Panc1 (cell line): ENCODE measurements around the gene CDCA7L.

Experiments
- POLR2AphosphoS5 ChIP-seq: IDR thresholded peaks from 2 replicates; pipeline ENCODE4 v1.6.1; 2012; ENCODE audit warnings: mild to moderate bottlenecking, low read depth, low read length, moderate library complexity
- REST ChIP-seq, 2 experiments: IDR thresholded peaks; 2 replicates each; pipeline ENCODE4 v1.6.1; 2011 to 2012; ENCODE audit warnings: low read depth in 2 of 2, control low read depth in 1 of 2, low read length in 1 of 2, mild to moderate bottlenecking in 1 of 2, moderate library complexity in 1 of 2; ENCODE audit not compliant: insufficient read depth in 1 of 2
- SIN3A ChIP-seq: IDR thresholded peaks from 2 replicates; pipeline ENCODE4 v1.6.1; 2012; ENCODE audit warnings: low read depth, mild to moderate bottlenecking, low read length, moderate library complexity, borderline replicate concordance; ENCODE audit not compliant: insufficient read depth
- TCF7L2 ChIP-seq: IDR thresholded peaks from 2 replicates; pipeline ENCODE4 v1.6.1; 2011; ENCODE audit warnings: mild to moderate bottlenecking, low read depth, low read length, inconsistent platforms
- TF ChIP-seq, protein P1 (sequence below): fragments of 450-650 bp; IDR thresholded peaks from 2 replicates; pipeline ENCODE4 v1.5.1; 2017; ENCODE audit warnings: mild to moderate bottlenecking

- no peak for TF ChIP-seq POLR2AphosphoS5
- TF ChIP-seq, protein P1, sequence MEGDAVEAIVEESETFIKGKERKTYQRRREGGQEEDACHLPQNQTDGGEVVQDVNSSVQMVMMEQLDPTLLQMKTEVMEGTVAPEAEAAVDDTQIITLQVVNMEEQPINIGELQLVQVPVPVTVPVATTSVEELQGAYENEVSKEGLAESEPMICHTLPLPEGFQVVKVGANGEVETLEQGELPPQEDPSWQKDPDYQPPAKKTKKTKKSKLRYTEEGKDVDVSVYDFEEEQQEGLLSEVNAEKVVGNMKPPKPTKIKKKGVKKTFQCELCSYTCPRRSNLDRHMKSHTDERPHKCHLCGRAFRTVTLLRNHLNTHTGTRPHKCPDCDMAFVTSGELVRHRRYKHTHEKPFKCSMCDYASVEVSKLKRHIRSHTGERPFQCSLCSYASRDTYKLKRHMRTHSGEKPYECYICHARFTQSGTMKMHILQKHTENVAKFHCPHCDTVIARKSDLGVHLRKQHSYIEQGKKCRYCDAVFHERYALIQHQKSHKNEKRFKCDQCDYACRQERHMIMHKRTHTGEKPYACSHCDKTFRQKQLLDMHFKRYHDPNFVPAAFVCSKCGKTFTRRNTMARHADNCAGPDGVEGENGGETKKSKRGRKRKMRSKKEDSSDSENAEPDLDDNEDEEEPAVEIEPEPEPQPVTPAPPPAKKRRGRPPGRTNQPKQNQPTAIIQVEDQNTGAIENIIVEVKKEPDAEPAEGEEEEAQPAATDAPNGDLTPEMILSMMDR, result no peak
- no peak for TF ChIP-seq TCF7L2
- no peak for TF ChIP-seq REST (IDR thresholded peaks at IDR 0.05; ENCODE audit: insufficient read depth in 1 of 2, low read depth in 2 of 2, low read length in 1 of 2)
- no peak for TF ChIP-seq SIN3A
These were observed 61.2 kb downstream of the CDCA7L start for GRCh38 chr7:21884496-21884895.
